Tibial nerve (tissue), 4 donors: ENCODE data around the gene POU6F1.

Source experiments
- CTCF ChIP-seq, 5 experiments: fragments of 200-600 bp in 3 of 5; fragments of 450-650 bp in 2 of 5; sonication (generic) in 3 of 5; IDR thresholded peaks; one replicate each; pipeline ENCODE4 v1.5.1; 2016 to 2019; ENCODE audit warnings: antibody characterized with exemption in 5 of 5, mild to moderate bottlenecking in 3 of 5, moderate library complexity in 2 of 5
- EP300 ChIP-seq, 2 donors: sonication (generic); formaldehyde crosslinking; IDR thresholded peaks; one replicate each; pipeline ENCODE4 v1.6.1; 2017; ENCODE audit warnings: antibody characterized with exemption in 2 of 2, mild to moderate bottlenecking in 1 of 2
- POLR2A ChIP-seq, 2 donors: fragments of 450-650 bp; IDR thresholded peaks; one replicate each; pipeline ENCODE4 v1.6.1; 2017; ENCODE audit warnings: antibody characterized with exemption in 2 of 2, mild to moderate bottlenecking in 2 of 2, moderate library complexity in 2 of 2

DNA sequence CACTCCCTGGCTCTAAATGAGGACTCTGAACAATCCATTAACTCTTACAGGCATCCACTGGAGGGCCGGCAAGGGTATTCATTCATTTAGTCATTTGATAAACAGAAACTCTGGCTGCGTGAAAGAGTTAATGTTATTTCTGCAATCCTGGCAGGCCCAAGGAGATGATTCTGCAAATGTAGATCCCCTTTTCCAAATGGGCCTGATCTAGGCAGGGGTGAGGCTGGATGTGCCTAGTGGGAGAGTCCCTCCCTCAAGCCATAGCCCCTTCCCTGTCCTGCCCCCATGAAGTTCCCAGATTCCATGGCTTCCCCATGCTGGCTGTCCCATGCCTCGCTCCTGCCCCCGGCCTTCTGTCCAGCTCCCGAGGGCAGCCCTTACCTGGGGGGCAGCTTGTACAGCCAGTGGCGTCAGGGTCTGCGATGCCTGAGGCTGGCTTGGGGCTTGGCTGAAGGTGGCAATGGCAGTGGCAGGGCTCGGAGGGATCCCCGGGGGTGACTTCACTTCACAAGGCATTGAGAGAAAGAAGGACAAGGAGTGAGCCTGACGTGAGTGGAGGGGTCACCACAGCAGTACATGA lies 18.4 kb downstream of the POU6F1 start:
- TF ChIP-seq POLR2A (IDR thresholded peaks at IDR 0.05) = no peak
- no peak for TF ChIP-seq CTCF (IDR thresholded peaks at IDR 0.05)
- no peak for TF ChIP-seq EP300 (IDR thresholded peaks at IDR 0.05)
